CD4-positive, alpha-beta T cell treated with Interleukin-4 for 1 hour (primary cell): ENCODE measurements around the gene TP53TG3F.
"Not testable (repeated sequence)": the region's sequence is repeated elsewhere in the genome, so short reads cannot be mapped to it uniquely, and the experiment has no call there.

Experiments
- DNase-seq, 2 donors: peaks; one replicate each; pipeline ENCODE4 v3.0.0-alpha.2; 2020 to 2022

TP53TG3F gene, protein sequence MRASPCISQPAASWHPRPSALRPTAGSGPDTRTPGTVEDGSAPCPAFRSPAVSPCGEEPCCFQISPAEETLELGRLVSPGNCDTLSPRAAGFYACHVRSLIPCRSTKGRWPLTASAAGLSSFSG

DNA sequence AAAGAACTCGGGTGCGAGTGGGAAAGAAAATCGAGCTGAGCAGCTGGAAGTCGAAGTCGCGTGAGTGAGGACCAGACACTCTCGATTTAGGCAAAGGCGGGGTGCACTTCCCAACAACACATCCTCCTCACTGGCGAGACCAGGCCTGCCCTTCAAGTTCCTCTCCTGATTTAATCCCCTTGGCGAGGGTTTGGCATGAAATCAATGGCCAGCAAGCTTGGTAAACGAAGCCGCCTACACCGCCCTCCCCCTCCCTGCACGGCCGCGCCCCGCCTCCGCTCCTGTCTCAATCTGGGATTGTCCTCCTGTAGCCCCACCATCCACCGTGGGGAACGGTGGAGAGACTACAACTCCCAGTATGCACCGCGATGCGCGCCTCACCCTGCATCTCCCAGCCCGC lies at the start of gene TP53TG3F:
Gene TP53TG3F, plus strand, starts transcription at position 301 of the 400 bp plus-strand sequence. Its CDS starts 68 bp downstream, at position 369.
- not testable (repeated sequence) for DNase-seq

DNA sequence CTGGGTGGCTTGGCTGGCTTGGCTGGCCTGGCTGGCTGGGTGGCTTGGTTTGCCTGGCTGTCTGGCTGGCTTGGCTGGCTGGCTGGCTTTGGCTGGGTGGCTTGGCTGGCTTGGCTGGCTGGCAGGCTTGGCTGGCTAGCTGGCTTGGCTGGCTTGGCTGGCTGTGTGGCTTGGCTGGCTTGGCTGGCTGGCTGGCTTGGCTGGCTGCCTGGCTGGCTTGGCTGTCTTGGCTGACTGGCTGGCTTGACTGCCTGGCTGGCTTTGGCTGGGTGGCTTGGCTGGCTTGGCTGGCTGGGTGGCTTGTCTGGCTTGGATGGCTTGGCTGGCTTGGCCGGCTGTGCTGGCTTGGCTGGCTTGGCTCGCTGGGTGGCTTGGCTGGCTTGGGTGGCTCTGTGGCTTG lies 32.2 kb downstream of the TP53TG3F start:
- DNase-seq, result not testable (repeated sequence)

DNA sequence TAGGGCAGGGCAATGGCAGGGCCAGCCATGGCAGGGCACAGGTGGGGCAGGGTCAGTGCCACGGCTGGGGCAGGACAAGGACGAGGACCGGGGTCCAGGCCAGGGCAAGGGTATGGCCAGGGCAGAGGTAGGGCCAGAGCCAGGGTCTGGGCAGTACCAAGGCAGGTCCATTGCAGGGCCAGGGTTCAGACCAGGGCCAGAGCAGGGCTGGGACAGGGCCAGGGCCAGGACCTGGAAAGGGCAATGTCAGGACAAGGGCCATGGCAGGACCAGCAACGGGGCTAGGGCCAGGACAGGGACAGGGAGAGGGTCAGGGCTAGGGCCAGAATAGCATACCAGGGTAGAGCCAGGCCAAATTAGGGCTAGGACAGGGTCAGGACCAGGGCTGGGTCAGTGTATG lies 47.8 kb downstream of the TP53TG3F start:
- DNase-seq, result not testable (repeated sequence)

DNA sequence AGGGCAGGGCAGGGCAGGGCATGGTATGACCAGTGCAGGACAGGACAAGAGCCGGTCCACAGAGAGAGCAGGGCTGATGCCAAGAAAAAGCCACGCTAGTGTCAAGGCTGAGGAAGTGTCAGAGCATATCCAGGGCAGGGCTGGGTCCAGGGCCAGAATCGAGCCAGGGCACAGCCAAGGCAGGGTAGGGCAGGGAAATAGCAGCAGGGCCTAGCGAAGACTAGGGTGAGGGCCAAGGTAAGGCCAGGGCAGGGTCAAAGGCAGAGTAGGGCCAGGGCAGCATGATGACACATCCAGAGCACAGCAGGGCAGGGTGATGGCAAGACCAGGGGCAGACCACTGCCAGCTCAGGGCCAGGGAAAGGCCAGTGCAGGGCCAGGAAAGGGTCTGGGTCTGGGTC lies 49.7 kb downstream of the TP53TG3F start:
- not testable (repeated sequence) for DNase-seq

DNA sequence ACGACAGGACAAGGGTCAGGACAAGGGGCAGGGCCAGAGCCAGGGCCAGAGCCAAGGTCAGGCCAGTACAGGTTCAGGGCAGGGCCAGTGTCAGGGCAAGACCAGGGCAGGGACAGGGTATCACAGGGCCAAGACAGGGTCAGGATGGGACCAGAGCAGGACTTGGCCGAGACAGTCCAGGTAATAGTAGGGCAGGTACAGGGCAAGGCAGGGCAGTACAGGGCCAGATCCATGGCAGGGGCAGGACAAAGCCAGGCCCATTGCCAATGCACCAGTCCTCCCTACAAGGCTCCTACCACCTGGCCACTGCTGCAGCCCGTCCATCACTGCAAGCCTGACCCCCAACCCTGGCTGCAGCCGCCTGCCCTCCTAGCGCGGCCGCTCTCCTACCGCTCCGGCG lies 50.5 kb downstream of the TP53TG3F start:
- DNase-seq, result not testable (repeated sequence)
